ENCODE results near the gene PAPSS2.

- no peak for TF ChIP-seq POLR2AphosphoS5 (IDR thresholded peaks at IDR 0.05; ENCODE audit: borderline replicate concordance, low read depth, low read length)
- no peak for TF ChIP-seq EZH2 (IDR thresholded peaks at IDR 0.05)
- no peak for TF ChIP-seq FOXP2 (optimal IDR thresholded peaks at IDR 0.05; ENCODE audit: control extremely low read depth, extremely low read length, insufficient read depth)
Observed at GRCh38 chr10:87724789-87725188, 65.1 kb downstream of the PAPSS2 start.

Data from SK-N-MC (cell line).